ENCODE results near the gene CACNA2D1. TPM values are rescaled to one million over a fixed set of nuclear protein-coding genes. Genes with fewer than 3 reads are reported as not detected.

CACNA2D1 gene
- total RNA-seq, 1 experiment from 2014 or later, result 0.27 TPM

- peak; percentile 12 for DNase-seq (ENCODE audit: low read depth, low spot score)
- TF ChIP-seq RAD21 (IDR thresholded peaks at IDR 0.05; ENCODE audit: low read depth), result peak; percentile 49
- no peak for TF ChIP-seq POLR2A (IDR thresholded peaks at IDR 0.05; ENCODE audit: borderline replicate concordance, extremely low read depth, insufficient read depth, insufficient read length)
- TF ChIP-seq SRF (IDR thresholded peaks at IDR 0.05; ENCODE audit: low read depth), result no peak
- TF ChIP-seq CTCF (IDR thresholded peaks at IDR 0.05 in 2 of 3, conservative IDR thresholded peaks at IDR 0.05 in 1 of 3; ENCODE audit: borderline replicate concordance in 1 of 3, insufficient read depth in 1 of 3, low read depth in 2 of 3, low read length in 2 of 3), result peak; percentile 39 to 72 (median 58); a peak in 5 of 6 replicates
- intact Hi-C loops (cut with micrococcal nuclease), result loop anchor here (5.0 to 10.0 kb wide), 3 partner anchors 243 to 439 kb away; no protein-coding TSS in a partner anchor
Observed at GRCh38 chr7:82481499-82482097, 38.0 kb upstream of the CACNA2D1 start.

GRCh38 chr7:82477733-82478515, 34.3 kb upstream of the CACNA2D1 start:
- H4K20me1 ChIP-seq (ENCODE audit: insufficient read depth), result no peaks in the 10 kb centered on the region
- H3K4me1 ChIP-seq (ENCODE audit: control insufficient read depth in 1 of 2, insufficient read depth in 2 of 2, low read length in 2 of 2), result no peaks in the 10 kb centered on the region
- RAD21 ChIA-PET (ENCODE audit: low non-redundant PET in 1 of 2, low total read pairs in 2 of 2, uncharacterized antibody in 2 of 2, unreplicated experiment in 2 of 2), result no interaction called here
- no peak for ATAC-seq
- TF ChIP-seq POLR2AphosphoS5 (IDR thresholded peaks at IDR 0.05; ENCODE audit: low read depth, low read length) (no peak), RAD21 (IDR thresholded peaks at IDR 0.05; ENCODE audit: low read depth) (no peak), JUND (IDR thresholded peaks at IDR 0.05) (no peak), SRF (IDR thresholded peaks at IDR 0.05; ENCODE audit: low read depth) (no peak), MAX (IDR thresholded peaks at IDR 0.05) (no peak), ZFX (IDR thresholded peaks at IDR 0.05) (no peak), YY1 (IDR thresholded peaks at IDR 0.05; ENCODE audit: extremely low read depth, insufficient replicate concordance, low read depth, low read length) (no peak), ELF1 (IDR thresholded peaks at IDR 0.05; ENCODE audit: borderline replicate concordance, low read depth) (no peak), SP1 (IDR thresholded peaks at IDR 0.05; ENCODE audit: low read depth) (no peak), FOSL1 (IDR thresholded peaks at IDR 0.05; ENCODE audit: low read depth) (no peak), CBX3 (IDR thresholded peaks at IDR 0.05; ENCODE audit: low read depth) (no peak), CTCF (IDR thresholded peaks at IDR 0.05 in 2 of 3, conservative IDR thresholded peaks at IDR 0.05 in 1 of 3; ENCODE audit: borderline replicate concordance in 1 of 3, insufficient read depth in 1 of 3, low read depth in 2 of 3, low read length in 2 of 3) (no peak), POLR2A (IDR thresholded peaks at IDR 0.05; ENCODE audit: borderline replicate concordance, extremely low read depth, insufficient read depth, insufficient read length) (no peak), CEBPB (IDR thresholded peaks at IDR 0.05; ENCODE audit: low read depth) (no peak)
- H3K9ac ChIP-seq (ENCODE audit: low read length), result no peak overlapping the region
- no peaks in the 10 kb centered on the region for H3K36me3 ChIP-seq (ENCODE audit: control insufficient read depth in 1 of 2, insufficient read depth in 2 of 2, low read length in 2 of 2)
- H3K27ac ChIP-seq (ENCODE audit: low read depth, low read length), result no peak overlapping the region
- intact Hi-C loops (cut with micrococcal nuclease), result no loop called here
- H3K79me2 ChIP-seq (ENCODE audit: insufficient read depth, low read length), result no peaks in the 10 kb centered on the region
- H3K9me2 ChIP-seq (ENCODE audit: insufficient read depth), result no peaks in the 10 kb centered on the region
- no peak for DNase-seq (ENCODE audit: low read depth, low spot score)
- POLR2A ChIA-PET, result no interaction called here
- H3K9me3 ChIP-seq (ENCODE audit: control insufficient read depth in 1 of 2, insufficient read depth in 1 of 2, low read depth in 1 of 2, low read length in 2 of 2), result no peaks in the 10 kb centered on the region
- no TSS peak for BruUV-seq (replicated peaks)
- H3K27me3 ChIP-seq (ENCODE audit: insufficient read depth, low read length), result no peaks in the 10 kb centered on the region
- H3K4me3 ChIP-seq (replicated peaks in 1 of 2; ENCODE audit: low read depth in 1 of 2, low read length in 2 of 2), result no peak overlapping the region
- H3K4me2 ChIP-seq (ENCODE audit: low read length), result no peak overlapping the region
- H2AFZ ChIP-seq (ENCODE audit: low read depth, low read length, poor library complexity, severe bottlenecking), result peak overlapping the region; percentile 47
- CTCF ChIA-PET, result interaction anchor here (0.5 kb wide), 1 partner anchor 22 kb away, joined by 3 read pairs; no protein-coding TSS in a partner anchor

More at GRCh38 chr7:82481499-82482097, 38.0 kb upstream of the CACNA2D1 start:
- Histone ChIP-seq H3K36me3 (ENCODE audit: control insufficient read depth in 1 of 2, insufficient read depth in 2 of 2, low read length in 2 of 2) (no peaks in the 10 kb centered on the region), H2AFZ (ENCODE audit: low read depth, low read length, poor library complexity, severe bottlenecking) (peak overlapping the region; percentile 40), H3K27ac (ENCODE audit: low read depth, low read length) (no peak overlapping the region), H4K20me1 (ENCODE audit: insufficient read depth) (no peaks in the 10 kb centered on the region), H3K79me2 (ENCODE audit: insufficient read depth, low read length) (no peaks in the 10 kb centered on the region), H3K27me3 (ENCODE audit: insufficient read depth, low read length) (no peaks in the 10 kb centered on the region), H3K4me3 (replicated peaks in 1 of 2; ENCODE audit: low read depth in 1 of 2, low read length in 2 of 2) (no peak overlapping the region), H3K9me3 (ENCODE audit: control insufficient read depth in 1 of 2, insufficient read depth in 1 of 2, low read depth in 1 of 2, low read length in 2 of 2) (no peaks in the 10 kb centered on the region), H3K9ac (ENCODE audit: low read length) (no peak overlapping the region), H3K9me2 (ENCODE audit: insufficient read depth) (no peaks in the 10 kb centered on the region), H3K4me2 (ENCODE audit: low read length) (no peak overlapping the region), H3K4me1 (ENCODE audit: control insufficient read depth in 1 of 2, insufficient read depth in 2 of 2, low read length in 2 of 2) (no peaks in the 10 kb centered on the region)
- ChIA-PET CTCF (interaction anchor here (0.9 to 1.7 kb wide), 8 partner anchors 14 to 982 kb away, joined by 3 to 7 read pairs (median 3); no protein-coding TSS in a partner anchor), RAD21 (ENCODE audit: low non-redundant PET in 1 of 2, low total read pairs in 2 of 2, uncharacterized antibody in 2 of 2, unreplicated experiment in 2 of 2) (interaction anchor here in 1 of 2 experiments (0.7 kb wide), 1 partner anchor 247 kb away, joined by 3 read pairs; no protein-coding TSS in a partner anchor), POLR2A (no interaction called here)
- no TSS peak for BruUV-seq (replicated peaks)
- ATAC-seq, result no peak

All from HCT116 (cell line).